H9 (cell line): ENCODE measurements around the gene PRRT2. TPM values are rescaled to one million over a fixed set of nuclear protein-coding genes. Genes with fewer than 3 reads are reported as not detected.
"Not testable (repeated sequence)": the region's sequence is repeated elsewhere in the genome, so short reads cannot be mapped to it uniquely, and the experiment has no call there.

ENCODE experiments used
- DNase-seq: peaks from one replicate; pipeline ENCODE4 v3.0.0-alpha.2; 2017
- H2AFZ ChIP-seq: one replicate; pipeline ENCODE4 v1.6.1; 2013; ENCODE audit warnings: mild to moderate bottlenecking, low read length, control low read depth, moderate library complexity
- H2AK5ac ChIP-seq: 2 replicates; pipeline ENCODE4 v1.6.1; 2013; ENCODE audit warnings: low read length, control low read depth, mixed read lengths; ENCODE audit not compliant: insufficient read length
- H2BK120ac ChIP-seq: one replicate; pipeline ENCODE4 v1.6.1; 2013; ENCODE audit warnings: low read depth, mild to moderate bottlenecking, low read length, control low read depth, inconsistent platforms; ENCODE audit not compliant: poor library complexity, severe bottlenecking
- H2BK12ac ChIP-seq: 2 replicates; pipeline ENCODE4 v1.6.1; 2013; ENCODE audit warnings: low read length, control low read depth, mixed read lengths, low read depth; ENCODE audit not compliant: insufficient read length
- H2BK15ac ChIP-seq: 2 replicates; pipeline ENCODE4 v1.6.1; 2013; ENCODE audit warnings: low read depth, low read length, control low read depth
- H2BK20ac ChIP-seq: one replicate; pipeline ENCODE4 v1.6.1; 2013; ENCODE audit warnings: low read depth, mild to moderate bottlenecking, low read length, control low read depth, inconsistent platforms; ENCODE audit not compliant: poor library complexity, severe bottlenecking
- H2BK5ac ChIP-seq: 2 replicates; pipeline ENCODE4 v1.6.1; 2013; ENCODE audit warnings: low read length, control low read depth, mixed read lengths; ENCODE audit not compliant: insufficient read length
- H3K14ac ChIP-seq: 2 replicates; pipeline ENCODE4 v1.6.1; 2013; ENCODE audit warnings: low read length, control low read depth; ENCODE audit not compliant: insufficient read depth
- H3K18ac ChIP-seq: 2 replicates; pipeline ENCODE4 v1.6.1; 2013; ENCODE audit warnings: low read depth, mild to moderate bottlenecking, mixed read lengths, low read length, control low read depth; ENCODE audit not compliant: insufficient read length
- H3K23ac ChIP-seq: 2 replicates; pipeline ENCODE4 v1.6.1; 2013; ENCODE audit warnings: low read length, control low read depth, mixed read lengths, low read depth; ENCODE audit not compliant: insufficient read length
- H3K23me2 ChIP-seq: 2 replicates; pipeline ENCODE4 v1.6.1; 2013; ENCODE audit warnings: low read depth, mild to moderate bottlenecking, mixed read lengths, low read length, control low read depth; ENCODE audit not compliant: insufficient read length, poor library complexity, severe bottlenecking
- H3K27ac ChIP-seq: 2 replicates; pipeline ENCODE4 v1.5.1; 2013; ENCODE audit warnings: low read length, control low read depth, mixed read lengths, low read depth; ENCODE audit not compliant: insufficient read length
- H3K27me3 ChIP-seq: 2 replicates; pipeline ENCODE4 v1.6.1; 2013; ENCODE audit warnings: low read length, control low read depth, inconsistent platforms; ENCODE audit not compliant: insufficient read depth
- H3K4ac ChIP-seq: 2 replicates; pipeline ENCODE4 v1.6.1; 2013; ENCODE audit warnings: low read depth, mild to moderate bottlenecking, control low read depth, inconsistent platforms, low read length, moderate library complexity
- H3K4me1 ChIP-seq: 2 replicates; pipeline ENCODE4 v1.6.1; 2013; ENCODE audit warnings: low read length, control low read depth, inconsistent platforms; ENCODE audit not compliant: insufficient read depth
- H3K4me2 ChIP-seq: 2 replicates; pipeline ENCODE4 v1.6.1; 2013; ENCODE audit warnings: low read length, control low read depth, mixed read lengths; ENCODE audit not compliant: insufficient read length, insufficient read depth
- H3K56ac ChIP-seq: 2 replicates; pipeline ENCODE4 v1.6.1; 2013; ENCODE audit warnings: low read depth, mild to moderate bottlenecking, mixed read lengths, low read length, control low read depth; ENCODE audit not compliant: insufficient read length
- H3K79me1 ChIP-seq: 2 replicates; pipeline ENCODE4 v1.6.1; 2013; ENCODE audit warnings: low read depth, mild to moderate bottlenecking, moderate library complexity, low read length, control low read depth, inconsistent platforms; ENCODE audit not compliant: insufficient read depth, poor library complexity, severe bottlenecking
- H3K79me2 ChIP-seq: 2 replicates; pipeline ENCODE4 v1.6.1; 2013; ENCODE audit warnings: low read length, control low read depth, inconsistent platforms; ENCODE audit not compliant: insufficient read depth
- H3K9ac ChIP-seq: 2 replicates; pipeline ENCODE4 v1.6.1; 2013; ENCODE audit warnings: low read length, control low read depth, mixed read lengths; ENCODE audit not compliant: insufficient read length; ENCODE audit errors: extremely low read depth
- H3K9me3 ChIP-seq: one replicate; pipeline ENCODE4 v1.6.1; 2013; ENCODE audit warnings: low read depth, low read length, inconsistent platforms; ENCODE audit not compliant: control insufficient read depth
- H3T11ph ChIP-seq: one replicate; pipeline ENCODE4 v1.6.1; 2013; ENCODE audit warnings: mild to moderate bottlenecking, low read length, control low read depth, inconsistent platforms
- H4K20me1 ChIP-seq: one replicate; pipeline ENCODE4 v1.6.1; 2013; ENCODE audit not compliant: control insufficient read depth, insufficient read length, insufficient read depth
- H4K5ac ChIP-seq: 2 replicates; pipeline ENCODE4 v1.6.1; 2013; ENCODE audit warnings: low read depth, mild to moderate bottlenecking, mixed read lengths, low read length, control low read depth; ENCODE audit not compliant: insufficient read length
- H4K8ac ChIP-seq: replicated peaks from 2 replicates; pipeline ENCODE4 v1.6.1; 2013; ENCODE audit warnings: low read length, control low read depth, mixed read lengths, low read depth; ENCODE audit not compliant: insufficient read length
- H4K91ac ChIP-seq: 2 replicates; pipeline ENCODE4 v1.6.1; 2013; ENCODE audit warnings: low read depth, mild to moderate bottlenecking, moderate library complexity, mixed read lengths, low read length, control low read depth; ENCODE audit not compliant: insufficient read length
- H3K27ac Mint-ChIP-seq, 3 experiments: 2 replicates in 2 of 3; 3 replicates in 1 of 3; pipeline ENCODE4 v1.8.0; 2020 to 2021; ENCODE audit warnings: mixed read lengths in 3 of 3, mild to moderate bottlenecking in 1 of 3, moderate library complexity in 1 of 3
- H3K27me3 Mint-ChIP-seq: 2 replicates; pipeline ENCODE4 v1.8.0; 2021; ENCODE audit warnings: low read depth, mild to moderate bottlenecking, moderate library complexity, mixed read lengths
- H3K36me3 Mint-ChIP-seq, 3 experiments: 2 replicates in 2 of 3; 3 replicates in 1 of 3; pipeline ENCODE4 v1.8.0; 2020 to 2021; ENCODE audit warnings: low read depth in 3 of 3, mixed read lengths in 3 of 3; ENCODE audit not compliant: insufficient read depth in 1 of 3
- H3K4me1 Mint-ChIP-seq, 2 experiments: 2 replicates each; pipeline ENCODE4 v1.8.0; 2020; ENCODE audit warnings: mixed read lengths in 2 of 2
- H3K4me3 Mint-ChIP-seq, 2 experiments: 2 replicates in 1 of 2; 3 replicates in 1 of 2; pipeline ENCODE4 v1.8.0; 2020 to 2021; ENCODE audit warnings: mild to moderate bottlenecking in 2 of 2, mixed read lengths in 2 of 2, moderate library complexity in 1 of 2
- H3K9me3 Mint-ChIP-seq, 2 experiments: 2 replicates in 1 of 2; 3 replicates in 1 of 2; pipeline ENCODE4 v1.8.0; 2020; ENCODE audit warnings: mild to moderate bottlenecking in 2 of 2, mixed read lengths in 2 of 2, moderate library complexity in 1 of 2
- WGBS: extraction: QIAGEN DNeasy Blood & Tissue Kit; methylation state at CpG from one replicate; pipeline ENCODE4 v1.1.7; 2013; ENCODE audit warnings: missing lambda C conversion rate, low lambda C conversion rate, mixed read lengths; ENCODE audit not compliant: insufficient read length; ENCODE audit errors: extremely low coverage; 5-methylcytosine and 5-hydroxymethylcytosine counted together
- total RNA-seq: library from RNA; stranded (reverse); gene quantifications from 2 replicates; pipeline ENCODE4 v1.2.1, GENCODE V29; 2021
- TF ChIP-seq, protein P1 (sequence below): fragments of 200-600 bp; sonication (generic); conservative IDR thresholded peaks from 3 replicates; pipeline ENCODE4 v1.8.0; 2021; ENCODE audit warnings: antibody characterized with exemption, mild to moderate bottlenecking

PRRT2 gene
- total RNA-seq, 1 experiment from 2014 or later, result 14.6 TPM

DNA sequence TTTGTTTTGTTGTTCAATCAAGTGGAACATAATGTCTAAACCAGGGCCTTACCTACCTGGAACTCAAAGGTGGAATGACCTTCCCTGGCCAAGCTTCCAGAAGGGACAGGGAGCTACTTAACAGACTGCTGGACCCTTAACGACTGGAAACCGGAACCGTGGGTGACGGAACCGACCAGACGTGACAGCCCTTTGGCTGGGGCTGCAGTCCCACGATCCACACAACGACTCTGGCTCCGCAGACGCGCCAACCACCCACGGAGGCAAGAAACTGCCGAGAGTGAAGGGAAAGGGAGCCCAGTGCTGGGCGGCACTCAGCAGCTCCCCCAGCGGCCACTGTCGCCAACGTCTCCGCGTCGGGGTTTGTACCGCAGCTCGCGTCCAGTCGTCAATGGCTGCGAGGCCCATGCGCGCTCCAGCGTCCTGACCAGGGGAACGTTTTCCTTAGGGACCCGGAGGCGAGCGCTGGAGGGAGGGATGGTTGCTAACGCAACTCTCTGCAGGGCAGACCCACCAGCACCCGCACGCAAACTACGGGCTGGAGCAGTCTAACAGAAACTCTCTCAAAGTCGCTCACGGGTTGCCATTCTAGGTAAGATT, 27.0 kb upstream of the PRRT2 start:
- peak; percentile 92 for DNase-seq
- Histone ChIP-seq H3K23me2 (peaks cover 2% of the 10 kb centered on the region), H3K4ac (no peak overlapping the region), H4K91ac (no peak overlapping the region), H3K4me1 (no peaks in the 10 kb centered on the region; the same call in 1 of the 2 replicates), H3K9me3 (no peaks in the 10 kb centered on the region), H2BK12ac (no peak overlapping the region), H3K27me3 (no peaks in the 10 kb centered on the region), H4K8ac (no peak overlapping the region), H3T11ph (no peak overlapping the region), H4K20me1 (no peaks in the 10 kb centered on the region), H3K27ac (no peak overlapping the region), H2BK120ac (no peak overlapping the region), H2BK5ac (no peak overlapping the region), H2AK5ac (no peak overlapping the region), H3K79me2 (no peaks in the 10 kb centered on the region), H3K79me1 (no peaks in the 10 kb centered on the region), H3K4me2 (peak overlapping the region; percentile 44), H3K56ac (no peak overlapping the region), H2AFZ (no peak overlapping the region), H3K18ac (no peak overlapping the region), H2BK20ac (no peak overlapping the region), H3K23ac (no peak overlapping the region), H4K5ac (no peak overlapping the region), H3K14ac (no peak overlapping the region), H3K9ac (no peak overlapping the region), H2BK15ac (no peak overlapping the region)
- peak overlapping the region; percentile 42 to 43 for H3K4me3 Mint-ChIP-seq
- TF ChIP-seq, protein P1, sequence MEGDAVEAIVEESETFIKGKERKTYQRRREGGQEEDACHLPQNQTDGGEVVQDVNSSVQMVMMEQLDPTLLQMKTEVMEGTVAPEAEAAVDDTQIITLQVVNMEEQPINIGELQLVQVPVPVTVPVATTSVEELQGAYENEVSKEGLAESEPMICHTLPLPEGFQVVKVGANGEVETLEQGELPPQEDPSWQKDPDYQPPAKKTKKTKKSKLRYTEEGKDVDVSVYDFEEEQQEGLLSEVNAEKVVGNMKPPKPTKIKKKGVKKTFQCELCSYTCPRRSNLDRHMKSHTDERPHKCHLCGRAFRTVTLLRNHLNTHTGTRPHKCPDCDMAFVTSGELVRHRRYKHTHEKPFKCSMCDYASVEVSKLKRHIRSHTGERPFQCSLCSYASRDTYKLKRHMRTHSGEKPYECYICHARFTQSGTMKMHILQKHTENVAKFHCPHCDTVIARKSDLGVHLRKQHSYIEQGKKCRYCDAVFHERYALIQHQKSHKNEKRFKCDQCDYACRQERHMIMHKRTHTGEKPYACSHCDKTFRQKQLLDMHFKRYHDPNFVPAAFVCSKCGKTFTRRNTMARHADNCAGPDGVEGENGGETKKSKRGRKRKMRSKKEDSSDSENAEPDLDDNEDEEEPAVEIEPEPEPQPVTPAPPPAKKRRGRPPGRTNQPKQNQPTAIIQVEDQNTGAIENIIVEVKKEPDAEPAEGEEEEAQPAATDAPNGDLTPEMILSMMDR, result peak; percentile 95
- no CpG with 5 or more reads among the region's 38 CpGs for WGBS
- peaks cover 0 to 2% of the 10 kb centered on the region in 2 experiments; a peak in 3 of 5 replicates for H3K9me3 Mint-ChIP-seq
- H3K27me3 Mint-ChIP-seq, result peaks cover 33% of the 10 kb centered on the region
- peaks cover 0 to 1% (median 0%) of the 10 kb centered on the region in 3 experiments; a peak in 1 of 7 replicates for H3K36me3 Mint-ChIP-seq
- H3K4me1 Mint-ChIP-seq, result peaks cover 24 to 25% of the 10 kb centered on the region in 2 experiments
- peak overlapping the region in 1 of 3 experiments; percentile 42; a peak in 1 of 7 replicates for H3K27ac Mint-ChIP-seq

DNA sequence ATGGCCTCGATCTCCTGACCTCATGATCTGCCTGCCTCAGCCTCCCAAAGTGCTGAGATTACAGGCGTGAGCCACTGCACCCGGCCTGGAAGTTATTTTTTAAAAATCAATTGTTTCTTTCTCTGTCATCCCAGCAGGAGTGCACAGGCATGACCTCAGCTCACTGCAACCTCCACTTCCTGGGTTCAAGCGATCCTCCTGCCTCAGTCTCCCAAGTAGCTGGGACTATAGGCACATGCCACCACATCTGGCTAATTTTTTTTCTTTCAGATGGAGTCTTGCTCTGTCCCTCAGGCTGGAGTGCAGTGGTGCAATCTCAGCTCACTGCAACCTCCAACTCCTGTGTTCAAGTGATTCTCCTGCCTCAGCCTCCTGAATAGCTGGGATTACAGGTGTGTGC, 24.8 kb upstream of the PRRT2 start:
- not testable (repeated sequence) for H3K9me3 Mint-ChIP-seq, H2AK5ac ChIP-seq, H3K79me1 ChIP-seq, H2BK120ac ChIP-seq, H3K23me2 ChIP-seq, H3K27ac ChIP-seq, H3K9me3 ChIP-seq, H3K27ac Mint-ChIP-seq, H3K18ac ChIP-seq, H3T11ph ChIP-seq, H3K27me3 ChIP-seq, H3K4me1 ChIP-seq, H3K56ac ChIP-seq, H3K23ac ChIP-seq, H3K4me2 ChIP-seq, H3K9ac ChIP-seq, H4K5ac ChIP-seq, H2BK15ac ChIP-seq, H4K20me1 ChIP-seq, H4K91ac ChIP-seq, H2AFZ ChIP-seq, H3K4ac ChIP-seq, H2BK20ac ChIP-seq, H3K4me3 Mint-ChIP-seq, H2BK5ac ChIP-seq, H2BK12ac ChIP-seq, DNase-seq, H3K14ac ChIP-seq, H4K8ac ChIP-seq
- Mint-ChIP-seq H3K36me3 (peaks cover 4 to 11% (median 6%) of the 10 kb centered on the region in 3 experiments; a peak in 5 of 7 replicates), H3K4me1 (peaks cover 32 to 33% of the 10 kb centered on the region in 2 experiments), H3K27me3 (peaks cover 20% of the 10 kb centered on the region)
- no CpG with 5 or more reads among the region's 4 CpGs for WGBS
- H3K79me2 ChIP-seq, result peaks cover 13% of the 10 kb centered on the region
